B cell (primary cell): Measurements from ENCODE around the gene LDHB.

Experiments
- EZH2 ChIP-seq: IDR thresholded peaks from 2 replicates; pipeline ENCODE4 v1.6.1; 2012; ENCODE audit warnings: borderline replicate concordance, low read depth, mild to moderate bottlenecking, moderate library complexity, low read length; ENCODE audit not compliant: insufficient read depth, poor library complexity, severe bottlenecking
- TF ChIP-seq, protein P1 (sequence below): fragments of 200-600 bp; IDR thresholded peaks from one replicate; pipeline ENCODE4 v1.8.0; 2022; ENCODE audit warnings: antibody characterized with exemption, mild to moderate bottlenecking

DNA sequence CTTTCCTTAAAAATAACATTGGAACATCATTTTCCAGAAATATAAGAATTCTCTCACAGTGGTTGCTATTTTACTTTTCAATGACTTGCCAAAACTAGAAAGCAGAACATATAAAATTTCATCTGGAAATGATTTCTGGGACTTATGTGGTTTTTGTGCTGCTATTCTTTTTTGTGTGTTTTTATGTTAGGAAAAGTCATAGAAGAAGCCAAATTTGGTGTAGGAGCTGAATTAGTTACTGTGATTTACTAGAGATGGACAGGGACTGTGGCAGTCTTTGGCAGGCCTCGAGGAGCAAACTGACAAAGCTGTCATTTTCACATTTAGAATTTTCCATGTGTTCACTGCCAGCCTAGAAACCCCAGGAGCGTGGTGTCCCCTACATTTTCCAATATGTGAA lies 38.3 kb upstream of the LDHB start:
- TF ChIP-seq, protein P1, sequence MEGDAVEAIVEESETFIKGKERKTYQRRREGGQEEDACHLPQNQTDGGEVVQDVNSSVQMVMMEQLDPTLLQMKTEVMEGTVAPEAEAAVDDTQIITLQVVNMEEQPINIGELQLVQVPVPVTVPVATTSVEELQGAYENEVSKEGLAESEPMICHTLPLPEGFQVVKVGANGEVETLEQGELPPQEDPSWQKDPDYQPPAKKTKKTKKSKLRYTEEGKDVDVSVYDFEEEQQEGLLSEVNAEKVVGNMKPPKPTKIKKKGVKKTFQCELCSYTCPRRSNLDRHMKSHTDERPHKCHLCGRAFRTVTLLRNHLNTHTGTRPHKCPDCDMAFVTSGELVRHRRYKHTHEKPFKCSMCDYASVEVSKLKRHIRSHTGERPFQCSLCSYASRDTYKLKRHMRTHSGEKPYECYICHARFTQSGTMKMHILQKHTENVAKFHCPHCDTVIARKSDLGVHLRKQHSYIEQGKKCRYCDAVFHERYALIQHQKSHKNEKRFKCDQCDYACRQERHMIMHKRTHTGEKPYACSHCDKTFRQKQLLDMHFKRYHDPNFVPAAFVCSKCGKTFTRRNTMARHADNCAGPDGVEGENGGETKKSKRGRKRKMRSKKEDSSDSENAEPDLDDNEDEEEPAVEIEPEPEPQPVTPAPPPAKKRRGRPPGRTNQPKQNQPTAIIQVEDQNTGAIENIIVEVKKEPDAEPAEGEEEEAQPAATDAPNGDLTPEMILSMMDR = no peak
- TF ChIP-seq EZH2 = no peak
